Prostate gland (tissue), 2 donors: ENCODE data around the gene TTC34.

ENCODE experiments used
- CTCF ChIP-seq, 4 experiments: fragments of 200-600 bp in 2 of 4; fragments of 450-650 bp in 2 of 4; sonication (generic) in 2 of 4; IDR thresholded peaks; 1 replicate in 3 of 4; 2 replicates in 1 of 4; pipeline ENCODE4 v1.5.1; 2016 to 2019; ENCODE audit warnings: antibody characterized with exemption in 4 of 4, mild to moderate bottlenecking in 2 of 4, moderate library complexity in 2 of 4
- POLR2AphosphoS5 ChIP-seq: sonication (generic); formaldehyde crosslinking; IDR thresholded peaks from one replicate; pipeline ENCODE4 v1.6.1; 2017; ENCODE audit warnings: antibody characterized with exemption

DNA sequence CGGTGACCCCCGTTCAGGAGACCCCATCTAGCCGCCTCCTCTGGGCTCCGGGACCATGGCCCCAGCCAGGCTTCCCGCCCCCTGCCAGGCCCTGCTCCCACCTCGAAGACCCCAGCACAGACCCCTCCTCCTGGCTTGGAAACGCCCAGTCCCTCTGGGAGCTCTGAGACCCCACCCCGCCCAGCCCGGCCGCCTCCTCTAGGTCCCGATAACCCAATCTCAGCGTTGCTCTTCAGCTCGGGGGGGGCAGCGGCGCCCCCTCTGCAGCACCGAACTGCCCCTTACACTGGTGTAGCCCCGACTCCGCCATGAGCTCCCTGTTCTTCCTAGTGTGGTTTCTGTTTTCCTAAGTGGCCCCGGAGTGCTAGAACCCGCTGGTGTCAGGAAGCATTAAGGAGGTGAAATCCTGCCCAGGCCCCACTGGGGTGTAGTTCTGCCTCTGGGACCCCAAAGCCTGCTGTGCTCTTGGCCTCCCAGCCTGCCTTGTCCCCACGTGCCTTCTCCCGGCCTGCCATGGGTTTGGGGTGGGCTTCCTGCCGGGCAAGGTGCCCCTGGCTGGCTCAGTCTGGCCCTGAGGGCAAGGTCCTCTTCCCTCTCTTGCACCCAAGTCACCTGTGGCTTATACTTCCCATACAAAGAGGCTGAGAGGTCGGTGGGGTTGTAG lies 157.9 kb downstream of the TTC34 start:
- TF ChIP-seq CTCF (IDR thresholded peaks at IDR 0.05) (no peak), POLR2AphosphoS5 (no peak)
